HEK293 (cell line): ENCODE measurements around the gene ABHD14A.

Experiments used
- CTCF ChIA-PET: fragments of 350-600 bp; formaldehyde crosslinking; extraction: SDS; loops from one replicate; lab custom pipeline; 2021; ENCODE audit warnings: antibody characterized with exemption; lab: Yijun Ruan, JAX
- POLR2A ChIA-PET: fragments of 300-600 bp; formaldehyde crosslinking; extraction: SDS; loops from one replicate; lab custom pipeline; 2020; ENCODE audit warnings: antibody characterized with exemption, inconsistent platforms; lab: Yijun Ruan, JAX
- H3K27ac ChIP-seq: fragments of 200-500 bp; sonication (Bioruptor generic); 2 replicates; pipeline ENCODE4 v1.5.1; 2014; ENCODE audit warnings: low read depth, low read length, control low read depth, inconsistent platforms; ENCODE audit errors: extremely low read depth
- H3K36me3 ChIP-seq, 2 experiments: fragments of 200-500 bp in 1 of 2; sonication (Bioruptor generic) in 1 of 2; 1 replicate in 1 of 2; 2 replicates in 1 of 2; pipeline ENCODE4 v1.5.1; 2014 to 2017; ENCODE audit warnings: inconsistent platforms in 2 of 2, low read length in 2 of 2; ENCODE audit not compliant: control insufficient read depth in 2 of 2, insufficient read depth in 1 of 2
- H3K4me1 ChIP-seq: fragments of 200-500 bp; sonication (Bioruptor generic); 2 replicates; pipeline ENCODE4 v1.5.1; 2014; ENCODE audit warnings: mild to moderate bottlenecking, low read length, inconsistent platforms; ENCODE audit not compliant: control insufficient read depth, insufficient read depth
- H3K4me3 ChIP-seq: 2 replicates; pipeline ENCODE4 v1.5.1; 2011; ENCODE audit warnings: low read depth, mild to moderate bottlenecking, control low read depth, low read length, moderate library complexity
- H3K9me3 ChIP-seq: fragments of 200-500 bp; sonication (Bioruptor generic); 2 replicates; pipeline ENCODE4 v1.5.1; 2014; ENCODE audit warnings: low read depth, low read length, inconsistent platforms; ENCODE audit not compliant: control insufficient read depth, insufficient read depth
- BCL11A ChIP-seq: fragments of 450-650 bp; formaldehyde crosslinking; IDR thresholded peaks from 2 replicates; pipeline ENCODE4 v1.5.1; 2016; ENCODE audit warnings: low read depth, missing biosample characterization, missing genetic modification characterization
- KLF10 ChIP-seq: fragments of 450-650 bp; IDR thresholded peaks from 2 replicates; pipeline ENCODE4 v1.5.1; 2018; ENCODE audit warnings: missing biosample characterization, mild to moderate bottlenecking, missing genetic modification characterization
- MZF1 ChIP-seq: fragments of 450-650 bp; formaldehyde crosslinking; IDR thresholded peaks from 2 replicates; pipeline ENCODE4 v1.5.1; 2017; ENCODE audit warnings: missing biosample characterization, missing genetic modification characterization, borderline replicate concordance
- SALL2 ChIP-seq: fragments of 450-650 bp; formaldehyde crosslinking; IDR thresholded peaks from 2 replicates; pipeline ENCODE4 v1.5.0; 2017; ENCODE audit warnings: missing biosample characterization, mild to moderate bottlenecking, missing genetic modification characterization, borderline replicate concordance
- SP2 ChIP-seq: fragments of 450-650 bp; formaldehyde crosslinking; IDR thresholded peaks from 2 replicates; pipeline ENCODE4 v1.5.1; 2016; ENCODE audit warnings: missing biosample characterization, missing genetic modification characterization
- ZEB2 ChIP-seq: fragments of 450-650 bp; formaldehyde crosslinking; IDR thresholded peaks from 2 replicates; pipeline ENCODE4 v1.5.1; 2016; ENCODE audit warnings: missing biosample characterization, missing genetic modification characterization
- ZNF114 ChIP-seq: fragments of 450-650 bp; formaldehyde crosslinking; IDR thresholded peaks from 2 replicates; pipeline ENCODE4 v1.5.0; 2017; ENCODE audit warnings: missing biosample characterization, missing genetic modification characterization
- ZNF174 ChIP-seq: fragments of 450-650 bp; formaldehyde crosslinking; IDR thresholded peaks from 2 replicates; pipeline ENCODE4 v1.5.0; 2017; ENCODE audit warnings: missing biosample characterization, mild to moderate bottlenecking, missing genetic modification characterization
- ZNF175 ChIP-seq: fragments of 450-650 bp; formaldehyde crosslinking; IDR thresholded peaks from 2 replicates; pipeline ENCODE4 v1.5.1; 2016; ENCODE audit warnings: missing biosample characterization, missing genetic modification characterization
- ZNF404 ChIP-seq: fragments of 450-650 bp; formaldehyde crosslinking; IDR thresholded peaks from 2 replicates; pipeline ENCODE4 v1.5.1; 2017; ENCODE audit warnings: missing biosample characterization, missing genetic modification characterization
- ZNF785 ChIP-seq: fragments of 450-650 bp; formaldehyde crosslinking; IDR thresholded peaks from 2 replicates; pipeline ENCODE4 v1.5.1; 2016; ENCODE audit warnings: missing biosample characterization, missing genetic modification characterization
- ZNF791 ChIP-seq: fragments of 450-650 bp; formaldehyde crosslinking; IDR thresholded peaks from 2 replicates; pipeline ENCODE4 v1.5.1; 2016; ENCODE audit warnings: missing biosample characterization, missing genetic modification characterization
- ZSCAN16 ChIP-seq: fragments of 450-650 bp; formaldehyde crosslinking; IDR thresholded peaks from 2 replicates; pipeline ENCODE4 v1.5.1; 2016; ENCODE audit warnings: missing biosample characterization, missing genetic modification characterization
- TF ChIP-seq, protein P1 (sequence below): fragments of 450-650 bp; formaldehyde crosslinking; IDR thresholded peaks from 2 replicates; pipeline ENCODE4 v1.5.1; 2016; ENCODE audit warnings: missing biosample characterization, missing genetic modification characterization, borderline replicate concordance
- TF ChIP-seq, protein P2 (sequence below): fragments of 450-650 bp; formaldehyde crosslinking; IDR thresholded peaks from 2 replicates; pipeline ENCODE4 v1.5.1; 2016; ENCODE audit warnings: missing biosample characterization, missing genetic modification characterization
- TF ChIP-seq, protein P3 (sequence below): fragments of 450-650 bp; formaldehyde crosslinking; IDR thresholded peaks from 2 replicates; pipeline ENCODE4 v1.5.1; 2016; ENCODE audit warnings: missing biosample characterization, missing genetic modification characterization
- TF ChIP-seq, protein P4 (sequence below): fragments of 450-650 bp; formaldehyde crosslinking; IDR thresholded peaks from 2 replicates; pipeline ENCODE4 v1.5.1; 2016; ENCODE audit warnings: missing biosample characterization, missing genetic modification characterization
- TF ChIP-seq, protein P5 (sequence below): fragments of 450-650 bp; formaldehyde crosslinking; IDR thresholded peaks from 2 replicates; pipeline ENCODE4 v1.5.1; 2016; ENCODE audit warnings: missing biosample characterization, missing genetic modification characterization
- TF ChIP-seq, protein P6 (sequence below): fragments of 450-650 bp; formaldehyde crosslinking; IDR thresholded peaks from 2 replicates; pipeline ENCODE4 v1.5.1; 2016; ENCODE audit warnings: missing biosample characterization, missing genetic modification characterization

ABHD14A gene

DNA sequence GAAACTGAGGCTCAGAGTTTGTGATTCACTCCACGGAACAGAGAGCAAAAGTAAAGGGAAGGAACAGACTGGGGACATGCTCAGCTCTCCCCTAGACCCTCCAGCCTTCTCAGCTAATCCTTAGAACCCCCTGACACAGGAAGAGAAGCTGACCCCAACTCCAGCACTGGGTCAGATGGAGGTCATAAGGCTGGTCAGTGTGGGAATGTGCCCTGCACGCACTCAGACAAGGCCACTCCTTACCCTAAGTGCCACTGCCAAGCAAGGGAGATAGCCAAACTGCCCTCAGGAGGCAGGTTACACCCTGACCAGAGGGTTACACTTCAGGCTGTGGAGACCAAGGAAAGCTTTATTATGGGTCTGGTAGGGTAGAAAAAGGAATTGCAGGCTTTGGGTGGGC, 19.7 kb downstream of the ABHD14A start:
- POLR2A ChIA-PET, result interaction anchor here (2.0 to 2.6 kb wide), 2 partner anchors 11 to 52 kb away, joined by 20 to 47 read pairs; partner anchors contain the start of genes ACY1, PARP3 and RRP9
- Histone ChIP-seq H3K27ac (peak overlapping the region; percentile 98), H3K4me1 (no peaks in the 10 kb centered on the region), H3K4me3 (peak overlapping the region; percentile 100)
- TF ChIP-seq MZF1 (tag by site-specific recombination), result no peak
- TF ChIP-seq, protein P1, sequence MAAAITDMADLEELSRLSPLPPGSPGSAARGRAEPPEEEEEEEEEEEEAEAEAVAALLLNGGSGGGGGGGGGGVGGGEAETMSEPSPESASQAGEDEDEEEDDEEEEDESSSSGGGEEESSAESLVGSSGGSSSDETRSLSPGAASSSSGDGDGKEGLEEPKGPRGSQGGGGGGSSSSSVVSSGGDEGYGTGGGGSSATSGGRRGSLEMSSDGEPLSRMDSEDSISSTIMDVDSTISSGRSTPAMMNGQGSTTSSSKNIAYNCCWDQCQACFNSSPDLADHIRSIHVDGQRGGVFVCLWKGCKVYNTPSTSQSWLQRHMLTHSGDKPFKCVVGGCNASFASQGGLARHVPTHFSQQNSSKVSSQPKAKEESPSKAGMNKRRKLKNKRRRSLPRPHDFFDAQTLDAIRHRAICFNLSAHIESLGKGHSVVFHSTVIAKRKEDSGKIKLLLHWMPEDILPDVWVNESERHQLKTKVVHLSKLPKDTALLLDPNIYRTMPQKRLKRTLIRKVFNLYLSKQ (tag by site-specific recombination), result no peak
- no peak for TF ChIP-seq ZNF404
- TF ChIP-seq SP2 (tag by site-specific recombination), result no peak
- no peak for TF ChIP-seq ZNF785 (tag by site-specific recombination)
- no peak for TF ChIP-seq ZEB2
- TF ChIP-seq, protein P2, sequence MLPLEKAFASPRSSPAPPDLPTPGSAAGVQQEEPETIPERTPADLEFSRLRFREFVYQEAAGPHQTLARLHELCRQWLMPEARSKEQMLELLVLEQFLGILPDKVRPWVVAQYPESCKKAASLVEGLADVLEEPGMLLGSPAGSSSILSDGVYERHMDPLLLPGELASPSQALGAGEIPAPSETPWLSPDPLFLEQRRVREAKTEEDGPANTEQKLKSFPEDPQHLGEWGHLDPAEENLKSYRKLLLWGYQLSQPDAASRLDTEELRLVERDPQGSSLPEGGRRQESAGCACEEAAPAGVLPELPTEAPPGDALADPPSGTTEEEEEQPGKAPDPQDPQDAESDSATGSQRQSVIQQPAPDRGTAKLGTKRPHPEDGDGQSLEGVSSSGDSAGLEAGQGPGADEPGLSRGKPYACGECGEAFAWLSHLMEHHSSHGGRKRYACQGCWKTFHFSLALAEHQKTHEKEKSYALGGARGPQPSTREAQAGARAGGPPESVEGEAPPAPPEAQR (tag by site-specific recombination), result no peak
- no peak for TF ChIP-seq KLF10 (tag by site-specific recombination)
- TF ChIP-seq, protein P3, sequence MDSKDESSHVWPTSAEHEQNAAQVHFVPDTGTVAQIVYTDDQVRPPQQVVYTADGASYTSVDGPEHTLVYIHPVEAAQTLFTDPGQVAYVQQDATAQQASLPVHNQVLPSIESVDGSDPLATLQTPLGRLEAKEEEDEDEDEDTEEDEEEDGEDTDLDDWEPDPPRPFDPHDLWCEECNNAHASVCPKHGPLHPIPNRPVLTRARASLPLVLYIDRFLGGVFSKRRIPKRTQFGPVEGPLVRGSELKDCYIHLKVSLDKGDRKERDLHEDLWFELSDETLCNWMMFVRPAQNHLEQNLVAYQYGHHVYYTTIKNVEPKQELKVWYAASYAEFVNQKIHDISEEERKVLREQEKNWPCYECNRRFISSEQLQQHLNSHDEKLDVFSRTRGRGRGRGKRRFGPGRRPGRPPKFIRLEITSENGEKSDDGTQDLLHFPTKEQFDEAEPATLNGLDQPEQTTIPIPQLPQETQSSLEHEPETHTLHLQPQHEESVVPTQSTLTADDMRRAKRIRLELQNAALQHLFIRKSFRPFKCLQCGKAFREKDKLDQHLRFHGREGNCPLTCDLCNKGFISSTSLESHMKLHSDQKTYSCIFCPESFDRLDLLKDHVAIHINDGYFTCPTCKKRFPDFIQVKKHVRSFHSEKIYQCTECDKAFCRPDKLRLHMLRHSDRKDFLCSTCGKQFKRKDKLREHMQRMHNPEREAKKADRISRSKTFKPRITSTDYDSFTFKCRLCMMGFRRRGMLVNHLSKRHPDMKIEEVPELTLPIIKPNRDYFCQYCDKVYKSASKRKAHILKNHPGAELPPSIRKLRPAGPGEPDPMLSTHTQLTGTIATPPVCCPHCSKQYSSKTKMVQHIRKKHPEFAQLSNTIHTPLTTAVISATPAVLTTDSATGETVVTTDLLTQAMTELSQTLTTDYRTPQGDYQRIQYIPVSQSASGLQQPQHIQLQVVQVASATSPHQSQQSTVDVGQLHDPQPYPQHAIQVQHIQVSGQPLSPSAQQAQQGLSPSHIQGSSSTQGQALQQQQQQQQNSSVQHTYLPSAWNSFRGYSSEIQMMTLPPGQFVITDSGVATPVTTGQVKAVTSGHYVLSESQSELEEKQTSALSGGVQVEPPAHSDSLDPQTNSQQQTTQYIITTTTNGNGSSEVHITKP (tag by site-specific recombination), result no peak
- TF ChIP-seq SALL2 (tag by site-specific recombination), result no peak
- TF ChIP-seq BCL11A (tag by site-specific recombination), result no peak
- TF ChIP-seq, protein P4, sequence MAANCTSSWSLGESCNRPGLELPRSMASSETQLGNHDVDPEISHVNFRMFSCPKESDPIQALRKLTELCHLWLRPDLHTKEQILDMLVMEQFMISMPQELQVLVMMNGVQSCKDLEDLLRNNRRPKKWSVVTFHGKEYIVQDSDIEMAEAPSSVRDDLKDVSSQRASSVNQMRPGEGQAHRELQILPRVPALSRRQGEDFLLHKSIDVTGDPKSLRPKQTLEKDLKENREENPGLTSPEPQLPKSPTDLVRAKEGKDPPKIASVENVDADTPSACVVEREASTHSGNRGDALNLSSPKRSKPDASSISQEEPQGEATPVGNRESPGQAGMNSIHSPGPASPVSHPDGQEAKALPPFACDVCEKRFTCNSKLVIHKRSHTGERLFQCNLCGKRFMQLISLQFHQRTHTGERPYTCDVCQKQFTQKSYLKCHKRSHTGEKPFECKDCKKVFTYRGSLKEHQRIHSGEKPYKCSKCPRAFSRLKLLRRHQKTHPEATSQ, result no peak
- no peak for TF ChIP-seq ZNF791 (tag by site-specific recombination)
- TF ChIP-seq, protein P5, sequence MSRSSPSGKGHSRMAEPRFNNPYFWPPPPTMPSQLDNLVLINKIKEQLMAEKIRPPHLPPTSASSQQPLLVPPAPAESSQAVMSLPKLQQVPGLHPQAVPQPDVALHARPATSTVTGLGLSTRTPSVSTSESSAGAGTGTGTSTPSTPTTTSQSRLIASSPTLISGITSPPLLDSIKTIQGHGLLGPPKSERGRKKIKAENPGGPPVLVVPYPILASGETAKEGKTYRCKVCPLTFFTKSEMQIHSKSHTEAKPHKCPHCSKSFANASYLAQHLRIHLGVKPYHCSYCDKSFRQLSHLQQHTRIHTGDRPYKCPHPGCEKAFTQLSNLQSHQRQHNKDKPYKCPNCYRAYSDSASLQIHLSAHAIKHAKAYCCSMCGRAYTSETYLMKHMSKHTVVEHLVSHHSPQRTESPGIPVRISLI, result no peak
- TF ChIP-seq ZNF114, result no peak
- TF ChIP-seq ZNF175 (tag by site-specific recombination), result no peak
- no peak for TF ChIP-seq ZSCAN16 (tag by site-specific recombination)
- TF ChIP-seq, protein P6, sequence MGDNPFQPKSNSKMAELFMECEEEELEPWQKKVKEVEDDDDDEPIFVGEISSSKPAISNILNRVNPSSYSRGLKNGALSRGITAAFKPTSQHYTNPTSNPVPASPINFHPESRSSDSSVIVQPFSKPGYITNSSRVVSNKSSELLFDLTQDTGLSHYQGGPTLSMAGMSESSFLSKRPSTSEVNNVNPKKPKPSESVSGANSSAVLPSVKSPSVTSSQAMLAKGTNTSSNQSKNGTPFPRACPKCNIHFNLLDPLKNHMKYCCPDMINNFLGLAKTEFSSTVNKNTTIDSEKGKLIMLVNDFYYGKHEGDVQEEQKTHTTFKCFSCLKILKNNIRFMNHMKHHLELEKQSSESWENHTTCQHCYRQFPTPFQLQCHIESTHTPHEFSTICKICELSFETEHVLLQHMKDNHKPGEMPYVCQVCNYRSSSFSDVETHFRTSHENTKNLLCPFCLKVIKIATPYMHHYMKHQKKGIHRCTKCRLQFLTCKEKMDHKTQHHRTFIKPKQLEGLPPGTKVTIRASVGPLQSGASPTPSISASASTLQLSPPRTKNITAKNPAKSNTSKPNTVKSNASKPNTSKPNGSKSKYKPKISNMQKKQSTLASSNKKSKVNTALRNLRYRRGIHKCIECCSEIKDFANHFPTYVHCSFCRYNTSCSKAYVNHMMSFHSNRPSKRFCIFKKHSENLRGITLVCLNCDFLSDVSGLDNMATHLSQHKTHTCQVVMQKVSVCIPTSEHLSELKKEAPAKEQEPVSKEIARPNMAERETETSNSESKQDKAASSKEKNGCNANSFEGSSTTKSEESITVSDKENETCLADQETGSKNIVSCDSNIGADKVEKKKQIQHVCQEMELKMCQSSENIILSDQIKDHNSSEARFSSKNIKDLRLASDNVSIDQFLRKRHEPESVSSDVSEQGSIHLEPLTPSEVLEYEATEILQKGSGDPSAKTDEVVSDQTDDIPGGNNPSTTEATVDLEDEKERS (tag by site-specific recombination), result no peak
- TF ChIP-seq ZNF174 (tag by site-specific recombination), result no peak
- TF ChIP-seq, all 188 proteins: peak for 0
- Histone ChIP-seq H3K9me3 (no peaks in the 10 kb centered on the region), H3K36me3 (peaks cover 0 to 43% of the 10 kb centered on the region in 2 experiments; a peak in 2 of 3 replicates)
- CTCF ChIA-PET, result interaction anchor here (1.1 kb wide), 1 partner anchor 13 kb away, joined by 3 read pairs; no protein-coding TSS in a partner anchor
